GM18873 (cell line): Measurements from ENCODE around the gene NCOA6.
"Not testable (repeated sequence)": the region's sequence is repeated elsewhere in the genome, so short reads cannot be mapped to it uniquely, and the experiment has no call there.

Source experiments
- ATAC-seq: cut with Tn5 transposase; IDR thresholded peaks from one replicate; pipeline ENCODE4 v1.9.1; 2021; ENCODE audit warnings: mild to moderate bottlenecking, moderate library complexity, moderate number of reproducible peaks; ENCODE audit not compliant: unreplicated experiment, low FRiP score

The NCOA6 gene

DNA sequence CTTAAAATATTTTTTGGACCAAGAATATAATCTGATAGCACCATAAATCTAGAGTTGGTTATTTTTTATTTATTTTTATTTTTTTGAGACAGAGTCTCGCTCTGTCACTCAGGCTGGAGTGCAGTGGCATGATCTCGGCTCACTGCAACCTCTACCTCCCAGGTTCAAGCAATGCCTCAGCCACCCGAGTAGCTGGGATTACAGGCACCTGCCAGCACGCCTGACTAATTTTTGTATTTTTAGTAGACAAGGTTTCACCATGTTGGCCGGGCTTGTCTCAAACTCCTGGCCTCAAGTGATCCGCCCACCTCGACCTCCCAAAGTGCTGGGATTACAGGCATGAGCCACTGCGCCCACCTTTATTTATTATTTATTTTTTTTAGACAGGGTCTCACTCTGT is 45.2 kb downstream of the NCOA6 start:
- not testable (repeated sequence) for ATAC-seq

DNA sequence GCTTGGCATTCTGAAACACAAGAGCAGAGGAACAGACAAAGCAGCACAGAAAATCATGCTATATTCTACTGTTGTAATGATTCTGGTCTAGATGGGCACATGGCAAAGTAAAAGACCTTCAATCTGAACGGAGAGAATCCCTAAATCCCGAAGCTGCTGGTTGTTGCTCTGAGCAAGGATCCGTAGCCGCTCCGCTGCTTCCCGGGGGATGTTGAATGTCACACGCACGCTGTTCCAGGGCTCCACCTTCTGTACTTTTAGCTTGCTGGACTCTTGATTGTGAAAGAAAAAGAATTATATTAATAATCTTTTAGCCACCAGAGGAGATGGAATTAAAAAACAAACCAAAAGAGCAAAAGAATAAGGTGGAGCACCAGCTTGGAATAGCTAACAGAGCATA is 49.3 kb downstream of the NCOA6 start:
- ATAC-seq, result no peak

GRCh38 chr20:34774886-34775285 is 50.6 kb downstream of the NCOA6 start:
- ATAC-seq, result no peak

DNA sequence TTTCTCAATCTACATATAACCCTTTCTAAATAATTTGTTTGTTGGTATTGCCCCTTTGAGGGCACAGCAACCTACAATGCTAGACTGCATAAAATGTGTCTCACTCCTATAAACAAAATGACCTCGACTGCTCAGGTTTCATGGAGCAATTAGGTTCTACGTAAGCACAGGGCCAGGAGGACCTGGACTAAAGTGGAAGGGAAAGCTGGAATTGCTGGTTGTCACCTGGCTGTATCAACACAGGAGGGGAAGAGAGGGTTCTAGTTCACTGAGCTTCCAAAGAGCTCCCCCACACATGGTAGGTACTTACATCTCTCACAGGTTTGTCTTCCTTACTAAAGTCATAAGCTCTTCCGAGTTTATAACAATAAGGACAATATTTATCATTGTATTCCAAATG is 51.0 kb downstream of the NCOA6 start:
- ATAC-seq, result no peak

- ATAC-seq, result no peak
Measured at GRCh38 chr20:34773726-34774125, 51.7 kb downstream of the NCOA6 start.

DNA sequence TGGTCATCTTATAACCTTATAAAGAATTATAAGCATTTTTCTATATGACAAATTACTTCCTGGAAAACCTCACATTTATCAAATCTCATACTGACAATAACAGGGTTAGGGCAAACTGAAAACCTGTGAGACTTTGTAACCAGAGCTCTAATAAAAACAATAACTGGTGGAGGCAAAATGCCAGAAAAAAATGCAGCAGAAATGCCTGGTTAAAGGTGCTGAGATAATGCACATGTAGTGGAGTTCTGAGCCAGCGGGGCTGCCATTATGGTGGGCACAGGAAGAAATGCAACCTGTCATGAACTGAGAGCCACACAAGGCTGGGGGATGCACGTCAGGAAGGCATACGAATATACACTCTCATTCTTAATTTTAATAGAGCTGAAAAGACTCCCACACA is 53.0 kb downstream of the NCOA6 start:
- ATAC-seq, result no peak

DNA sequence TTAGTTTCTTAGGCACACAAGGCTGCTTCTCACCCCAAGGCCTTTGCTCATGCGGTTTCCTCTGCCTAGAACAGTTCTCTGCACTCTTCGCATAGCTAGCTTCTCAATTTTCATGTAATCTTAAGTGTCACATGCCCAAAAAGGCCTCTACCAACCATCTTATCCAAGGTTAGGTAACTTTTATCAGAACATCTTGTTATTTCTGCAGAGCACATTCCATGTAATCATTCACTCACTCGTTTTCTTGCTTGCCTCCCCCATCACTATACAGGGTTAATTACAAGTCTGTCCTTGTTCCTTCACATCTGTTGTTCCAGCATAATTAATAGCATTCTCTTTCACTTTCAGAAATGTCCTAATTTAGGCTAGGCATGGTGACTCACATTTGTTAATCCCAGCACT is 53.8 kb downstream of the NCOA6 start:
- ATAC-seq, result no peak

DNA sequence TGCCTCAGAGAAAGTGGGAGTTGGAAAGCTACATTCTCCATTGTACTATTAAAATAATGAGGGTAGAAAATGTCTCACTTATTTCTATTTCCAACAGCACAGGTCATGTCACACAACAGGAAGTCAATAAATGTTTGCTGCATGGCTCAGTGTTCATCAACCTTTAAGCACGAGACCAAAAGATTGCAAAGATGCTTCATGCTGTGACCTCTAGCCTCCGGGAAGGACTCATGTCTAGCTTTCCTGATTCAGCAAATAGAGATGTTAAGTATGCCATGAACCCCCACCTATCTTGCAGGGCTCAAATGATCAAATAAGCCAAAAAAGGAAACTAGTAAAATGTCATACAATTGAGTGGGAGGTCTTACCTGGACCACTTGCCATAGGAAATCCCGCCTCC is 57.4 kb downstream of the NCOA6 start:
- ATAC-seq, result no peak

- no peak for ATAC-seq
Measured at GRCh38 chr20:34762031-34762555, 63.4 kb downstream of the NCOA6 start.

- ATAC-seq, result no peak
Measured at GRCh38 chr20:34755367-34755766, 70.1 kb downstream of the NCOA6 start.

GRCh38 chr20:34754611-34755010 is 70.8 kb downstream of the NCOA6 start:
- no peak for ATAC-seq

DNA sequence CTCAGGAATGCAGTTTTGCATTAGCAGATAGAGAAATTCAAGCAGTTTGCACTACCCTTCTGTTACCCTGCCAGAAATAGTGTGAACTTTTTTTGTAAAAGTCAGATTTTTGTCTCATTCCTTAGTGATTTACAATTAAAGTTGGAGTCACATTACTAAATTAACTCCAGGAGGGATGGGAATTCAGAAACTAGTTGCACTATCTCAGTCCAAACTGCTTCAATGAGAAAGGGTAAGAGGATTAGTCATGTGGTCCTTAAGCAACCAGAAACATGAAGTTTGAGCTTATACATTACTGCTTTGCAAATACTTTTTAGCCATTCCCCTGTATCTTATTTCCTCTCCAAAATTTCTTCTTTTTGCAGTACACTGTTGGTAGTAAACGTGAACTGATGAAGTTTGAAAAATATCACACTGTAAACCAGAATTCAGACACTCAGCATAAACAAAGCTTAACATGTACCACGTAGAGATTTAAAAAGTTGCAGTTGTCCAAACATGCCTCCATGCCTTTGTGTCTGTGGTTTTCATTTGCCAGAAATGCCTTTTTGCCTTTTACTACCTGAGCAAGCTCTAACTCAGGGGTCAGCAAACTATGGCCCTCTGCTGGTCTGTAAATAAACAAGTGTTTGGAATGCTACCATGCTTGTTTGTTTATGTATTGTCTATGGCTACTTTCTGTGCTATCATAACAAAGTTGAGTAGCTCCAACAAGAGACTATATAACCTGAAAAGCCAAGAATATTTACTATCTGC is 71.6 kb downstream of the NCOA6 start:
- ATAC-seq, result no peak

DNA sequence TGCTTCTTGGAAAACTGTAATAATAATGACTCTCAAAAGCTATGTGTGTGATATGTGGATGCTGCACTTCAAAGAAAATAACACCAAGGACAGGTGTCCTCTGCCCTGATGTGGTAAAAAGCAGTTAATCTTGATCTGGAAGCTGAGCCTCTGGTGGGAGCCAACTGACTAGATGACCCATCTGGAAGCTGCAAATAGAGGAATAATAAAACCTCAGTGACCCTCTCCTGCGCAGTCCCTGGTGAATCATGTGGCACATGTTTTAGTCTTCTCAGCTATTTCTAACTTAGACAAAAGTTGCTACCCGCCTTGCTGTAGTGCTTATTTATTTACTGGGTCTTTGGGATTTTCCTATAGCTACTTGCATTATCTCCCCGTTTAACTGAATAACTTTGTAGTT is 74.0 kb downstream of the NCOA6 start:
- ATAC-seq, result no peak

- no peak for ATAC-seq
Measured at GRCh38 chr20:34750484-34750883, 75.0 kb downstream of the NCOA6 start.

- ATAC-seq, result no peak
Measured at GRCh38 chr20:34748709-34749108, 76.7 kb downstream of the NCOA6 start.

GRCh38 chr20:34747479-34747878 is 78.0 kb downstream of the NCOA6 start:
- ATAC-seq, result no peak

- no peak for ATAC-seq
Measured at GRCh38 chr20:34746674-34747073, 78.8 kb downstream of the NCOA6 start.

DNA sequence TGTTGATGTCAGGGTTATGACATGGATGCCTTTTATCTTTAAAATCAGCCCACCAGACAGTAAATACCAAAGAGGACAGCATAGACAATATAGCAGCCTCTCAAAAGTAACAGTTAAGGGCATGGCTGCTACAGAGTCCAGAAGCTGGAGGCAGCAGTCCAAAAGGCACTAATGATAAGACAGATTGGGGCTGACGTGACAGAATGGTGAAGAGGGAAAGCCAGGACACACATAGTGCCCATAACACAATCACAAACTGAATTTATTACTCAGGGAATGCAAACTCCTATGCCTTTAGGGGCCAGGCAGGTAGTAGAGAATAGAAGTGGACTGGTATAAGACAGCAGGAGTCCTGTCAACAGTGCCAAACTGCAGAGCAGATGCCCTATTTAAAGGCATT is 80.6 kb downstream of the NCOA6 start:
- ATAC-seq, result no peak

- ATAC-seq, result no peak
Measured at GRCh38 chr20:34744340-34744739, 81.1 kb downstream of the NCOA6 start.

DNA sequence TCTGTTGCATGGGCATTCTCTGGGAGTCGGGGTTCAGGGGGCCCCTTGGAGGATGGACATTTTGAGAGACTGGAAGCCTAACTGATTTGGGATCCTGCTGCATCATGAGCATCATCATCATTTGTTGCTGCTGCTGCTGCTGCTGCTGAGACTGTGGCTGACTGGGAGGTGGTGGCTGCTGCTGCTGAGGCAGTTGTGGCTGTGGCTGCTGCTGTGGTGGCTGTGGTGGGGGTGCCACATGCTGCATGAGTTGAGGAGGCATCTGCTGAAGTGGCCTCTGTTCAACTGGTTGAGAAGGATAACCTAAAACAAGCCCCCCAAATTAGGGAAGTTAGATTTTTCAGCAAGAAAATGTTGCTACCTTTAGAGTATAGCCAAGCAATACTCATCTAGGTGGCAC is 82.4 kb downstream of the NCOA6 start:
- no peak for ATAC-seq

DNA sequence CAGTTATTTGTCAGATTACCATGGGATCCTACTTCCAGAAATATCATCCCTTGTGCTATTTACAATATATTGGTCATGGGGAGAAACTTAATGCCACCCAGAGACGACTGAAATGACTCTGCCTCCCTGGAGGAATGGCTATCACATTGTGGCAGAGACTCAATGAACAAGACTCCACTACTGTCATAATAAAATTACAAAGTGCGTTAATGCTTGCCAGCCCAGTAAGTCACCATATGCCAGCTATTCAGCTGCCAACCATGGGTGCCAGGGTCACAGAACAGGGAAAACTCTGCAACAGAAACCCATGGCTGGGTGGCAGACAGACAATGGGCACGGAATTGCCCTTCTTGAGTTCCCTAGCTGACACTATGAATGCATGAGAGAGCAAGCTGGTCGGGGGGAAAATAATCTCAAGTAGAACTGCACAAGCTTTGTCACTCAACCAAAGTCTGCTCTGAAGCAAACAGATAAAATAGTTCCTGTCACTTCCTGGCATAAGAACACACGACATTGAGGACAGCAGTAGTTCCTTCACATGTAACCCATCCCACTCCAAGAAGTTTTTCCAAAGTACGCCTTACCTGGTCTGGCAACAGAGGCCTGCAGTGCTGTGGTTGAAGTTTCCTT is 89.2 kb downstream of the NCOA6 start:
- ATAC-seq, result no peak

- no peak for ATAC-seq
Measured at GRCh38 chr20:34732523-34732922, 92.9 kb downstream of the NCOA6 start.
